Fibroblast of mammary gland (primary cell): Measurements from ENCODE around the gene EFNB2.

Source experiments
- DNase-seq: peaks from one replicate; pipeline ENCODE4 v3.0.0-alpha.2; 2010; ENCODE audit warnings: low read depth
- H3K4me3 ChIP-seq: 2 replicates; pipeline ENCODE4 v1.5.1; 2011; ENCODE audit warnings: low read depth, mild to moderate bottlenecking, low read length, moderate library complexity; ENCODE audit not compliant: control insufficient read depth
- CTCF ChIP-seq: conservative IDR thresholded peaks from 2 replicates; pipeline ENCODE4 v1.5.1; 2011; ENCODE audit warnings: low read depth, low read length, inconsistent platforms; ENCODE audit not compliant: control insufficient read depth, insufficient read depth

Gene EFNB2

GRCh38 chr13:106535552-106536243 lies at the start of gene EFNB2:
EFNB2 (minus strand) TSS chr13:106535662; CDS start chr13:106534964, 698 bp downstream.
- no peak for TF ChIP-seq CTCF

GRCh38 chr13:106581225-106581624 lies 45.8 kb upstream of the EFNB2 start:
- no peak for TF ChIP-seq CTCF
- no peak overlapping the region for H3K4me3 ChIP-seq
- DNase-seq: no peak

More at GRCh38 chr13:106535552-106536243, at the start of gene EFNB2:
- DNase-seq: peak; percentile 87
- H3K4me3 ChIP-seq: peak within 1 kb of the TSS; percentile 75

GRCh38 chr13:106575896-106576295 lies 40.4 kb upstream of the EFNB2 start:
- DNase-seq: no peak
- no peak for TF ChIP-seq CTCF
- no peak overlapping the region for H3K4me3 ChIP-seq

GRCh38 chr13:106573868-106574267 lies 38.4 kb upstream of the EFNB2 start:
- peak; percentile 58 for DNase-seq
- no peak for TF ChIP-seq CTCF
- H3K4me3 ChIP-seq: no peak overlapping the region

- no peak overlapping the region for H3K4me3 ChIP-seq
- no peak for TF ChIP-seq CTCF
- peak; percentile 93 for DNase-seq
Measured at GRCh38 chr13:106573284-106573846, 37.9 kb upstream of the EFNB2 start.

- H3K4me3 ChIP-seq: peak overlapping the region; percentile 27
- no peak for TF ChIP-seq CTCF
- peak; percentile 81 for DNase-seq
Measured at GRCh38 chr13:106570299-106570852, 34.9 kb upstream of the EFNB2 start.
